Chondrocyte (in vitro differentiated cells): ENCODE results near the gene SHROOM1. TPM values are rescaled to one million over a fixed set of nuclear protein-coding genes. Genes with fewer than 3 reads are reported as not detected.

Experiments used
- DNase-seq: peaks from one replicate; pipeline ENCODE4 v3.0.0; 2021; ENCODE audit warnings: mixed read lengths, low spot score
- H3K27ac Mint-ChIP-seq: one replicate; pipeline ENCODE4 v1.8.0; 2021; ENCODE audit warnings: mild to moderate bottlenecking, moderate library complexity, mixed read lengths; ENCODE audit not compliant: unreplicated experiment
- H3K27me3 Mint-ChIP-seq: 2 replicates; pipeline ENCODE4 v1.8.0; 2021; ENCODE audit warnings: low read depth, mixed read lengths
- H3K36me3 Mint-ChIP-seq: 2 replicates; pipeline ENCODE4 v1.8.0; 2021; ENCODE audit warnings: low read depth, mixed read lengths
- H3K4me1 Mint-ChIP-seq: 2 replicates; pipeline ENCODE4 v1.8.0; 2021; ENCODE audit warnings: low read depth, mild to moderate bottlenecking, mixed read lengths
- H3K4me3 Mint-ChIP-seq: one replicate; pipeline ENCODE4 v1.8.0; 2021; ENCODE audit warnings: mild to moderate bottlenecking, moderate library complexity, mixed read lengths; ENCODE audit not compliant: unreplicated experiment
- H3K9me3 Mint-ChIP-seq: 2 replicates; pipeline ENCODE4 v1.8.0; 2021; ENCODE audit warnings: low read depth, mixed read lengths
- CTCF ChIP-seq: fragments of 200-600 bp; sonication (generic); IDR thresholded peaks from 2 replicates; pipeline ENCODE4 v1.5.0; 2021; ENCODE audit warnings: antibody characterized with exemption, mild to moderate bottlenecking, moderate library complexity
- total RNA-seq: library from RNA; stranded (reverse); gene quantifications from 3 replicates; pipeline ENCODE4 v1.2.1, GENCODE V29; 2021

Gene SHROOM1
- total RNA-seq, 1 donor from 2014 or later = 6.5 TPM

- no peaks in the 10 kb centered on the region for H3K9me3 Mint-ChIP-seq
- no peaks in the 10 kb centered on the region for H3K36me3 Mint-ChIP-seq
- H3K27me3 Mint-ChIP-seq = peaks cover 17% of the 10 kb centered on the region
- no peak overlapping the region for H3K27ac Mint-ChIP-seq
- H3K4me1 Mint-ChIP-seq = no peaks in the 10 kb centered on the region
- no peak for TF ChIP-seq CTCF
- H3K4me3 Mint-ChIP-seq = no peak overlapping the region
- no peak for DNase-seq
Observed at GRCh38 chr5:132799392-132799791, 31.1 kb downstream of the SHROOM1 start.

- no peak for TF ChIP-seq CTCF
- H3K27me3 Mint-ChIP-seq = peaks cover 9% of the 10 kb centered on the region
- no peak overlapping the region for H3K27ac Mint-ChIP-seq
- no peak overlapping the region for H3K4me3 Mint-ChIP-seq
- H3K4me1 Mint-ChIP-seq = no peaks in the 10 kb centered on the region
- DNase-seq = no peak
- no peaks in the 10 kb centered on the region for H3K9me3 Mint-ChIP-seq
- no peaks in the 10 kb centered on the region for H3K36me3 Mint-ChIP-seq
Observed at GRCh38 chr5:132797651-132798050, 32.8 kb downstream of the SHROOM1 start.

- no peak for TF ChIP-seq CTCF
- DNase-seq = no peak
- H3K4me3 Mint-ChIP-seq = no peak overlapping the region
- H3K27me3 Mint-ChIP-seq = peaks cover 10% of the 10 kb centered on the region
- peaks cover 6% of the 10 kb centered on the region for H3K4me1 Mint-ChIP-seq
- H3K9me3 Mint-ChIP-seq = peaks cover 2% of the 10 kb centered on the region
- H3K36me3 Mint-ChIP-seq = no peaks in the 10 kb centered on the region
- H3K27ac Mint-ChIP-seq = no peak overlapping the region
Observed at GRCh38 chr5:132791026-132791425, 39.4 kb downstream of the SHROOM1 start.

- H3K4me1 Mint-ChIP-seq = peaks cover 11% of the 10 kb centered on the region
- H3K4me3 Mint-ChIP-seq = no peak overlapping the region
- no peak for TF ChIP-seq CTCF
- H3K9me3 Mint-ChIP-seq = peaks cover 2% of the 10 kb centered on the region
- no peak overlapping the region for H3K27ac Mint-ChIP-seq
- no peaks in the 10 kb centered on the region for H3K36me3 Mint-ChIP-seq
- no peak for DNase-seq
- peaks cover 10% of the 10 kb centered on the region for H3K27me3 Mint-ChIP-seq
Observed at GRCh38 chr5:132790201-132790865, 40.1 kb downstream of the SHROOM1 start.

- TF ChIP-seq CTCF = no peak
- H3K27ac Mint-ChIP-seq = no peak overlapping the region
- H3K27me3 Mint-ChIP-seq = peaks cover 10% of the 10 kb centered on the region
- no peak overlapping the region for H3K4me3 Mint-ChIP-seq
- no peak for DNase-seq
- peaks cover 16% of the 10 kb centered on the region for H3K4me1 Mint-ChIP-seq
- H3K36me3 Mint-ChIP-seq = no peaks in the 10 kb centered on the region
- H3K9me3 Mint-ChIP-seq = peaks cover 2% of the 10 kb centered on the region
Observed at GRCh38 chr5:132788990-132789886, 41.2 kb downstream of the SHROOM1 start.
